Glomerular endothelial cell (primary cell): ENCODE data around the gene PPP1R12C. TPM values are rescaled to one million over a fixed set of nuclear protein-coding genes. Genes with fewer than 3 reads are reported as not detected.
"Not testable (repeated sequence)": the region's sequence is repeated elsewhere in the genome, so short reads cannot be mapped to it uniquely, and the experiment has no call there.

Experiments
- DNase-seq: peaks from one replicate; pipeline ENCODE4 v3.0.0-alpha.2; 2011; ENCODE audit warnings: low read depth, low spot score; ENCODE audit errors: extremely low read depth
- total RNA-seq: library from RNA; depleted of rRNA; stranded (reverse); fragments of >200 nt; gene quantifications from 2 replicates; pipeline ENCODE4 v1.2.3, GENCODE V29; 2015

The PPP1R12C gene
- total RNA-seq, 1 donor from 2014 or later = 137 TPM

DNA sequence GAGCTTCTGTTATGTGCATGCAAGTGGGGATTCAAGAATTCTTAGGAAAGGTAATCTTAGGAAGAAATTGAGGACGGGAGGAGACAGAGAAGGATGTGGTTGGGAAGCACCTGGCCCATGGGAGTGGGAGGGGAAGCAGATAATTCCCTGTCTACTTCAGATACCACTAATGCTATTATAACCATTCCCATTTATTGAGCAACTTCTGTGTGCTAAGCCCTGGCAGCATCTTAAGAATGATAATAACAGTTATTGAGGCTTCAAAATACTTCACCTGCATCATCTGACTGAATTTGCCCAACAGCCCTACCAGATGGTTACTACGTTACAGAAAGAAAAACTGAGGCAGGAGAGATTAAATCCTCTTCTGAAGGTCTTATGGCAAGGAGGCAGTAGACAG lies 40.3 kb downstream of the PPP1R12C start:
- DNase-seq = no peak

DNA sequence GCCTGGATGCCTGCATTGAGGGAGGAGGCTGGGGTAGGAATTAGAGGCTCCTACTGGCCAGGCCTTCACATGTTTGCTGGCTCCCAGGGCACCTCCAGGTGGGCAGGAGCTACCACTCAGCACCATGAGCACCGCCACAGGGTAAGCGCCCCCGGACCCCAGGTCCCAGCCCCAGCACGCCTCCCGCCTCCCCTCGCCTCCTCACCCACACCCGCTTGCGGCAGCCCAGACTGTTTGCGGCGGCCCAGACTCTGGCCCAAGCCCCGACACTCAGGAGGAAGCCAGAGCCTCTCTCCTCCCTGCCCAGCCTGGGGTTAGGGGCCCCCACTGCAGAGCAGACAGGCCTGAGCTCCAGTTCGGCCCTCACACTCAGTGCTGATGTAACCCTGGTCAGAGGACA lies 41.1 kb downstream of the PPP1R12C start:
- no peak for DNase-seq

GRCh38 chr19:55075371-55075998 lies 42.0 kb downstream of the PPP1R12C start, which contains the start of gene EPS8L1:
Gene EPS8L1 (plus strand): TSS chr19:55075869. CDS start chr19:55076445, 576 bp downstream.
- DNase-seq = no peak

DNA sequence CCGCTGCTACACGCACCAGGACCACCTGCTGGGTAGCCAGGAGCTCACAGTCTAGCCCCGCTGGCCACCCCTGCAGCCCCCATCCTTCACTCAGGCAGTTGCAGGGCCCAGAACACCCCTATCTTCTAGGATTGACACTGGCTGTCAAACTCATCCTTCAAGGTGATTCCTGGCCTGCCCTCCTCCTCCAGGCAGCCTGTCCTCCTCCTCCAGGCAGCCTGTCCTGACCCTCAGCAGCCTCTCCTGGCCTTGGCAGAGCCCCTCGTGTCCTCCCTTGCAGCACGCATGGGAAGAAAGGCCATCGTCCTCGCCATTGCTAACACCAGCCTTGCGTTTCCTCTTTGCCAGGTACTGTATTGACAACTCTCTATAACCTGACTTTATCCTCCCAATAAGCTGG lies 45.5 kb downstream of the PPP1R12C start:
- DNase-seq = no peak

DNA sequence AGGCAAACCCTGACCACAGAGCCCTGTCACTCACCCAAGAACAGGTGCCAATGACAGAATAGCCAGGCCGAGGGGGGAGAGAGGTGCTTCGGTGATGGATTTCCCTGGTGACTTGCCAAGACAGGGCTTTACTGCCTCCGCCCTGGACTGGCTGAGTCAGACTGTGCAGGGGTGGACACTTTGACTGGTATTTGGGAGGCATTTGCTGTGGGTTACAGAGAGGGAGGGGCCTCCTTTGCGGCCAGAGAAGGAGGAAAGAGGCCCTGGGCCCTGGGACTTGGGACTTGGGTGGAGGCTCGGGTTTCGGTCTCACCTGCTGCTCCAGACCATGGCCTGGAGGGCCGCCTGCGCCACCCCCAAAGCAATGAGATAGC lies 46.3 kb downstream of the PPP1R12C start:
- DNase-seq = no peak

DNA sequence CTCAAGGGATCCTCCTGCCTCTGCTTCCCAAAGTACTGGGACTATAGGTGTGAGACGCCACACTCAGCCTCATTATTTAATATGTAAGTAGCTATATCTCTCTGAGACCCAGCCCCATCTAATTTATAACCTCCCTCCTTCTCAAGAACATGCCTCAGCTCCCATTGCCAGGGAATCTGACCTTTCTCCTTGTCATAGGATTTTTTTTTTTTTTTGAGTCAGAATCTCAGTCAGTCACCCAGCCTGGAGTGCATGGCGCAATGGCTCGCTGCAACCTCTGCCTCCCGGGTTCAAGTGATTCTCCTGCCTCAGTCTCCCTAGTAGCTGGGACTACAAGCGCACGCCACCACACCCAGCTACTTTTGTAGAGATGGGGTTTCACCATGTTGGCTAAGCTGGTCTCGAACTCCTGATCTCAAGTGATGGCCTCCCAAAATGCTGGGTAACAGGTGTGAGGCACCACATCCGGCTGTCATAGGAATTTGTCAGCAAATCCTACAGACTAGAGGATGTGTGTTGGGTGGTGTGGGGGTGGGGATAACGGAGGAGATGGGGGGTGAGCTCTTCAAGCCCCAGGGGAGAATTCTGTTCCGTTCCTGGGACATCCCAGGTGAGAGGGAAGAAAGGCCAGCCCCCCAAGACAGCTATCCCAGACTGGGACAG lies 46.8 kb downstream of the PPP1R12C start:
- DNase-seq = no peak

DNA sequence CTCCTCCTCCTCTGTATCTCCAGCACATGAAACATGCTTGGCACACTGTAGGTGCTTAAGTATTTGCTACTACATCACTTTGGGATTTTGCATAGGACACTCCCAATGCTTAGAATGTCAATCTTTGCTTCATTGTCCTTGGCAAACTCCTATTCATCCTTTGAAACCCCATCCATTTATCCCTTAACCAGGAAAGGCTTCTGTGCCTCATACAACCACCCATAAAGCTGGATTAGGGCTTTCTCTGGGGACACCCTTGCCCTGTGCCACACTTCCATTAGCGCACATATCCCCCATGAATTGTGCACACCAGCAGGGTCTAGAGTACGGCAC lies 47.6 kb downstream of the PPP1R12C start:
- DNase-seq = no peak

- no peak for DNase-seq
Measured at GRCh38 chr19:55068950-55069864, 48.2 kb downstream of the PPP1R12C start.

DNA sequence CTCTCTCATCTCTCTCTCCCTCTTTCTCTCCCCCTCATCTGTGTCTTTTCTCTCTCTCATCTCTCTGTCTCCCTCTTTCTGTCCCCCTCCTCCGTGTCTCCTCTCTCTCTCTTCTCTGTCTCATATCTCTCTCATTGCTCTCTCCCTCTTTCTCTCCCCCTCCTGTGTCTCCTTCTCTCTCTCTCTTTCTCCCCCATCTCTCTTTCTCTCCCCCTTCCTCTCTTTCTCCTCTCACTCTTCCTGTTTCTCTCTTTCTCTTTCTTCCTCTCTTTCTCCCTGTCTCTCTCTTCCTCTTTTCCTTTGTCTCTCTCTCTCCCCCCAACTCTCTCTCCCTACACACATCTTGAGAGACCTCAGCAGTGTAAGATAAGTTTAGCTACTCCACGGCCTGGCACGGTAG lies 49.6 kb downstream of the PPP1R12C start:
- DNase-seq = no peak

DNA sequence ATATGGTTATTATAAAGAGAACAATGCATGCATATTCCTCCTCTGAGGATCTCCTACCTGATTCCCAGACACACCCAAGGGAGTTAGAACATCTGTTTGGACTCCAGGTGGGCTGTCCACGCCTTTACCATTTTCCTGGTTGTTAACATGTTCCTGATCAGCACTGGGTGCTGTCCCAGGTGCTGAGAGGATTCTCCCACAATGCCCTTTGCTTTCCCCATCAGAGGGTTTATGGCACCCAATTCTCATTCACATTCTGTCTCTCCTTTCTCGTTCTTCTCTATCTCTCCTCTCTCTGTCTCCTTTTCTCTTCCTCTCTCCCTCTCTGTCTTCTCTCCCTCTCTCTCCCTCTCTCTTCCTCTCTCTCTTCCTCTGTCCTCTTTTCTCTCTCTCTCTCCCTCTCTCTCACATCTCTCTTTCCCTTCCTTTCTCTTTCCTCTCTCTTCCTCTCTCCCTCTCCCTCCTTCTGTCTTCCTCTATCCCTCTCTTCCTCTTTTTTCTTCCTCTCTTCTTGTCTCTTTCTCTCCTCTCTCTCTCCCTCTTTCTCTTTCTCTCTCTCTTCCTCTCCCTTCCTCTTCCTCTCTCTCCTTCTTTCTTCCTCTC lies 51.2 kb downstream of the PPP1R12C start:
- DNase-seq = no peak

DNA sequence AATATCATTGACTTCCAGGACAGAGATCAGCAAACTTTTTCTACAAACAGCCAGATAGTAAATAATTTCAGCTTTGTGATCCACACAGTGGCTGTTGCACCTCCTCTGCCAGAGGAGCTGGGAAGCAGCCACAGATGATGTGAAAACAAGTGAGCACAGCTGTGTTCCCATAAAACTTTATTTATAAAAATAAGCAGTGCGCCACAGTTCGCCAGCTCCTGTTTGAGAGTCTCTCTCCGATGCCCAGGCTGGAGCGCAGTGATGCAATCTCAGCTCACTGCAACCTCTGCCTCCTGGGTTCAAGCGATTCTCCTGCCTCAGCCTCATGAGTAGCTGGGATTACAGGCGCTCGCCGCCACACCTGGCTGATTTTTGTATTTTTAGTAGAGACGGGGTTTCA lies 51.9 kb downstream of the PPP1R12C start:
- not testable (repeated sequence) for DNase-seq

- DNase-seq = no peak
Measured at GRCh38 chr19:55063492-55063843, 54.0 kb downstream of the PPP1R12C start.

DNA sequence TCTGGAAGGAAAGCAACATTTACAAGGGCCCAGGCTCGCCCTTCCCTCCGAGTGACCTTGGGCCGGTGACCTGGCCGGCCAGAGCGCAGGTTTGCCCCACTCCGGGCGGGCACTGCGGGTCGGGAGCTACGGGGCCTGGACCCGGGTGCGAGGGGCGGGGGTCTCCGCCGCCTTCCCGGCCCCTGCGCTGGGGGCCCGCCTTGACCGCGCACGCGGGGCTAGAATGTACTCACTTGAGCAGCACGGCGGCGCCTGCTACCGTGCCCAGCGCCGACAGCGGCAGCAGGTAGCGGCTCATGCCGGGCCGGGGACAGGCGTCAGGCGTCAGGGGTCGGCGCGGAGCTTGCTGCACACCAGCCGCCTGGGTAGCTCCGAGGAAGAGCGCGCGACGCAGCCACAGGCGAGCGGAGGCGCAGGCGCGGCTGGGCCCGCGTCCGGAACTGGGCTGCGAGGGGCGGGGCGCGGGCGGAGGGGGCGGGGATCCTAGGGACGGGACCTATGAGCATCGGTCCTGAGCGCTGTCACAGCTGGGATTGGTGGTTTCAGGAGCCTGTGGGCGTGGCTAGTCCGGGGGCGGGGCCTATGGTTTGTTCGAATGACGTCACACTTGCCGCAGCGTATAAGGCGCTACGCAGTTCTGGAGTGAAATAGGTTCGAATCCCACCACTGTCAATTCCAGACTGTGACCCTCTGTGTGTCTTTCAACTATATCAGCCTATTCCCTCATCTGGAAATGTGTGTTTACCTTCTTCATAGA lies 54.5 kb downstream of the PPP1R12C start, which contains the start of gene RDH13:
Gene RDH13 (minus strand): TSS at position 414 of the 757 bp plus-strand sequence. CDS start 116 bp downstream, at position 298.
- peak; percentile 80 for DNase-seq

DNA sequence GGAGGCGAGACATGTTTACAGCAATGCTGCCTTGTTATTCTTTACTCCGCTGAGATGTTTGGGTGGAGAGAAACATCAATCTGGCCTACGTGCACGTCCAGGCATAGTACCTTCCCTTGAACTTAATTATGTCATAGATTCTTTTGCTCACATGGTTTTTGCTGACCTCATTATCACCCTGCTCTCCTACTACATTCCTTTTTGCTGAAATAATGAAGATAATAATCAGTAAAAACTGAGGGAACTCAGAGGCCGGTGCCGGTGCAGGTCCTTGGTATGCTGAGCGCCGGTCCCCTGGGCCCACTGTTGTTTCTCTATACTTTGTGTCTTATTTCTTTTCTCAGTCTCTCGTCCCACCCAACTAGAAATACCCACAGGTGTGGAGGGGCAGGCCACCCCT lies 57.1 kb downstream of the PPP1R12C start:
- not testable (repeated sequence) for DNase-seq

DNA sequence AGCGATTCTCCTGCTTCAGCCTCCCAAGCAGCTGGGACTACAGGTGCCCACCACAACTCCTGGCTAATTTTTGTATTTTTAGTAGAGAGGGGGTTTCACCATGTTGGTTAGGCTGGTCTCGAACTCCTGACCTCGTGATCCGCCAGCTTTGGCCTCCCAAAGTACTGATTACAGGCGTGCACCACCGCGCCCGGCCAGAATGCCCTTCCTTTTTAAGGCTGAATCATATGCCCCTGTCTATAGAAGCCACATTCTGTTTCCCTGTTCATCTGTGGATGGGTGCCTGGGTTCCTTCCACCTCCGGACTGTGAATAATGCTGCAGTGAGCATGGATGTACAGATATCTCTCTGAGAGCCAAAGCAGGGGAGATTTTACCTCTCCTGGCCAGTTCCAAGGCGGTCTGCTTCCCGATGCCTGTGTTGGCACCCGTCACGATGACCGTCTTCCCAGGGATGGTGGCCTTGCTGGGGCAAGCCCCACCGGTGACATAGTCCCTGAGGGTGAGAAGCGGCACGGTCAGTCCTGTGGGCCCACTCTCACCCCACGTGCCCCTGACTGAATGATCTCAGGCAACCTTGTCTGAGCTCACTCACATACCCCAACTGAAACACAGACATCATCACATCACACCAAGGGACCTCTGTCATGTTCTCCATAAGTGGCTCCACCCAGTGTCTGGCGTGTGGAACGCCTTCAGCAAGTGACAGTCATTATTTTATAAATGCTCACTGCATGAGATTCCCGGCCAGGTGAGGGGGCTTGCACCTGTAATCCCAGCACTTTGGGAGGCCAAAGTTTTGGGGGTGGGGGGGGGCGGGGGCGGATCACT lies 58.4 kb downstream of the PPP1R12C start:
- DNase-seq = no peak

GRCh38 chr19:55056827-55057226 lies 60.6 kb downstream of the PPP1R12C start:
- no peak for DNase-seq

GRCh38 chr19:55053735-55054134 lies 63.7 kb downstream of the PPP1R12C start:
- DNase-seq = no peak

DNA sequence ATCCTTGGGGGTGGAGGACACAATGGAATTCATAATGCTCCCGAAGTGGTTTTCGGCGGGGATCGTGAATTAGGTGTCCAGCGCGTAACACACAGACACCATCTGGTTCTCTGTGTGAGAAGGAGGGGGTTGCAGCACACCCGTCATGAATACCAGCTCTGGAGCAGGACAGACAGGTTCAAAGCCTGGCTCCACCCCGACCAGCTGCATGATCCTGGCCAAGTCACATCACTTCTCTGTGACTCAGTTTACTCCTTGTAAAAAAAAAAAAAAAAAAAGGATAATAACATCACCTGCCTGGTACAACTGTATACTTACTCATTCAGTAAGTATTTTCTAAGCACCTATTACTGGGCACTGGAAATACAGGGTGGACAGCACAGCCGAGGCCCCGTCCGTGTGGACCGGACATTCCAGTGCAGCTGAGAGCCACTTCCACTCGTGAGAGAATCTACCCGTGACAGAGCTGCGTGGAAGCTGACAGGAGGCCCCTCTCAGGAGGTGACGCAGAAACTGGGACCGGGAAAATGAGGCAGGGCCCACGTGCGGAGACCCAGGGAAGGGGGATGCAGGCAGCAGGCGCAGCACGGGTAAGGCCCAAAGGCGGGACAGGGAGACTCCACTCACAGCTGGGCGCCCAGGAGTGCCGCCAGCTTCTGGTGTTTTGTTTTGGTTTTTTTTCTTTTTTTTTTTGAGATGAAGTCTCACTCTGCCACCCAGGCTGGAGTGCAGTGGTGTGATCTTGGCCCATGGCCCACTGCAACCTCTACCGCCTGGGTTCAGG lies 66.5 kb downstream of the PPP1R12C start:
- no peak for DNase-seq

DNA sequence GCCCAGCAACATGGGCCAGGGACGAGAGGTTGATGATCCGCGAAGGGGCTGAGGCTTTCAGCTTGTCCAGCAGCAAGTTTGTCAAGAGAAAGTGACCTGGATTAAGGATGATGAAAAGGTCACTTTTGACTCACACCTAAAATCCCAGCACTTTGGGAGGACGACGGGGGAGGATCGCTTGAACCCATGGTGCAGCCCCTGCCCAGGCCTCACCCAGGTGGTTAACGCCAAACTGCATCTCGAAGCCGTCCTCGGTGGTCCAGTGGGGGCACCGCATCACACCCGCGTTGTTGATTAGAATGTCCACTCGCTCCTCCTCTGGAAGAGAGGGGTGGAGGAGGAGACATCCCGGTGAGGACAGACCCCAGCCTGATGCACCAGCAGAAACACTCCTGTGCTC lies 69.0 kb downstream of the PPP1R12C start:
- DNase-seq = no peak
